HepG2 (cell line): ENCODE data around the gene RPUSD4. TPM values are rescaled to one million over a fixed set of nuclear protein-coding genes. Genes with fewer than 3 reads are reported as not detected.

ENCODE experiments used
- BCL6 ChIP-seq: IDR thresholded peaks from 2 replicates; pipeline ENCODE4 v1.6.1; 2016; ENCODE audit warnings: missing genetic modification reagents, missing compliant biosample characterization
- ELF4 ChIP-seq: sonication (generic); formaldehyde crosslinking; IDR thresholded peaks from 2 replicates; pipeline ENCODE4 v1.5.0; 2020; ENCODE audit warnings: missing genetic modification reagents, mild to moderate bottlenecking, moderate library complexity, borderline replicate concordance
- GFI1 ChIP-seq: sonication (generic); formaldehyde crosslinking; IDR thresholded peaks from 2 replicates; pipeline ENCODE4 v1.5.0; 2020; ENCODE audit warnings: missing genetic modification reagents, mild to moderate bottlenecking, borderline replicate concordance
- MTF2 ChIP-seq: sonication (generic); formaldehyde crosslinking; IDR thresholded peaks from 2 replicates; pipeline ENCODE4 v1.5.0; 2020; ENCODE audit warnings: missing genetic modification reagents, borderline replicate concordance
- MXI1 ChIP-seq: IDR thresholded peaks from 3 replicates; pipeline ENCODE4 v1.6.1; 2012; ENCODE audit warnings: low read depth, low read length, inconsistent platforms, borderline replicate concordance
- TEAD3 ChIP-seq: optimal IDR thresholded peaks from 2 replicates; pipeline ENCODE3; 2016; ENCODE audit warnings: borderline replicate concordance
- ZBTB7A ChIP-seq: sonication (generic); formaldehyde crosslinking; IDR thresholded peaks from 2 replicates; pipeline ENCODE4 v1.8.0; 2022; ENCODE audit warnings: mild to moderate bottlenecking, missing genetic modification reagents
- ZFX ChIP-seq: sonication (generic); formaldehyde crosslinking; IDR thresholded peaks from 2 replicates; pipeline ENCODE4 v1.4.0; 2020; ENCODE audit warnings: mild to moderate bottlenecking, low read depth, missing genetic modification reagents, moderate library complexity
- ZKSCAN5 ChIP-seq: sonication (generic); formaldehyde crosslinking; IDR thresholded peaks from 2 replicates; pipeline ENCODE4 v1.5.1; 2020; ENCODE audit warnings: mild to moderate bottlenecking, missing genetic modification reagents
- ZNF605 ChIP-seq: sonication (generic); formaldehyde crosslinking; IDR thresholded peaks from 2 replicates; pipeline ENCODE4 v1.8.0; 2022; ENCODE audit warnings: mild to moderate bottlenecking, missing genetic modification reagents
- ZNF850 ChIP-seq: sonication (generic); formaldehyde crosslinking; conservative IDR thresholded peaks from 2 replicates; pipeline ENCODE4 v1.9.0; 2021; ENCODE audit warnings: mild to moderate bottlenecking, missing genetic modification reagents
- polyA plus RNA-seq, 8 experiments: library from polyadenylated mRNA; depleted of rRNA in 3 of 8; stranded (reverse) in 7 of 8; unstranded in 1 of 8; fragments of >200 nt; fragmentation: Illumina TruSeq in 4 of 8; extraction: Trizol in 4 of 8; gene quantifications; 2 replicates each; pipeline versions ENCODE4 v1.2.1 to v1.2.3, GENCODE V29; 2011 to 2016; ENCODE audit warnings: low read depth in 4 of 8, missing spikeins in 1 of 8, mixed read lengths in 1 of 8; ENCODE audit not compliant: insufficient read depth in 1 of 8
- total RNA-seq, 5 experiments: library from RNA; depleted of rRNA; stranded (reverse); fragments of >200 nt; fragmentation: Illumina TruSeq; extraction: Trizol; gene quantifications; 2 replicates each; pipeline ENCODE4 v1.2.3, GENCODE V29; 2016; ENCODE audit warnings: low read depth in 1 of 5
- TF ChIP-seq, protein P1 (sequence below): sonication (generic); formaldehyde crosslinking; IDR thresholded peaks from 2 replicates; pipeline ENCODE4 v1.4.0; 2020; ENCODE audit warnings: missing genetic modification reagents, borderline replicate concordance
- TF ChIP-seq, protein P2 (sequence below): sonication (generic); formaldehyde crosslinking; IDR thresholded peaks from 2 replicates; pipeline ENCODE4 v1.4.0; 2020; ENCODE audit warnings: mild to moderate bottlenecking, low read depth, missing genetic modification reagents
- TF ChIP-seq, protein P3 (sequence below): sonication (generic); formaldehyde crosslinking; IDR thresholded peaks from 2 replicates; pipeline ENCODE4 v1.5.0; 2020; ENCODE audit warnings: missing genetic modification reagents, mild to moderate bottlenecking, borderline replicate concordance
- TF ChIP-seq, protein P4 (sequence below): sonication (generic); formaldehyde crosslinking; IDR thresholded peaks from 2 replicates; pipeline ENCODE4 v1.8.1; 2023; ENCODE audit warnings: mild to moderate bottlenecking, inconsistent platforms, moderate library complexity, missing genetic modification reagents, borderline replicate concordance
- TF ChIP-seq, protein P5 (sequence below): sonication (generic); formaldehyde crosslinking; IDR thresholded peaks from 2 replicates; pipeline ENCODE4; 2020; ENCODE audit warnings: missing genetic modification reagents, mild to moderate bottlenecking, borderline replicate concordance

Gene RPUSD4
- total and polyA plus RNA-seq, 2 of the 13 experiments (the other 11 are each of a cell fraction or from before 2014, with no cell fraction given): 45.0 to 52.9 TPM

DNA sequence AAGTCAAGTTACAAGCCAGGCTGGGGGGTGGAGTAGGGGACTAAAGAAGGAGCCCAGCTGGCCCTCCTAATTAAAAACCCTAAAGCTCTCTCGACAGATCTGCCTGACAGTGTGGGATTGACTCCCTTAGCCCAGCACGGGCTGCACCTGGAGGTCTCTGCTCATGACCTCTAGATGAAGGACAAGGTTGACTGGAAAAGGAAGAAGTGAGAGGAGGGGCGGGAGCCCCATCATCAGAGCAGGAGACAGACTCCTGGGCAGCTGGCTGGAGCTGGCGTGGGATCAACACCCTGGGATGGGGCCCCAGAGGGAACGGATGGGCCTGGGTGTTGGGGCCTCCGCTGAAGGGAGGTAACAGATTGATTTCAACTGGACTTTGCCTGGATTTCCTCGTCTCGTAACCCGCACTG, 46.1 kb downstream of the RPUSD4 start (continued):
- TF ChIP-seq, protein P1, sequence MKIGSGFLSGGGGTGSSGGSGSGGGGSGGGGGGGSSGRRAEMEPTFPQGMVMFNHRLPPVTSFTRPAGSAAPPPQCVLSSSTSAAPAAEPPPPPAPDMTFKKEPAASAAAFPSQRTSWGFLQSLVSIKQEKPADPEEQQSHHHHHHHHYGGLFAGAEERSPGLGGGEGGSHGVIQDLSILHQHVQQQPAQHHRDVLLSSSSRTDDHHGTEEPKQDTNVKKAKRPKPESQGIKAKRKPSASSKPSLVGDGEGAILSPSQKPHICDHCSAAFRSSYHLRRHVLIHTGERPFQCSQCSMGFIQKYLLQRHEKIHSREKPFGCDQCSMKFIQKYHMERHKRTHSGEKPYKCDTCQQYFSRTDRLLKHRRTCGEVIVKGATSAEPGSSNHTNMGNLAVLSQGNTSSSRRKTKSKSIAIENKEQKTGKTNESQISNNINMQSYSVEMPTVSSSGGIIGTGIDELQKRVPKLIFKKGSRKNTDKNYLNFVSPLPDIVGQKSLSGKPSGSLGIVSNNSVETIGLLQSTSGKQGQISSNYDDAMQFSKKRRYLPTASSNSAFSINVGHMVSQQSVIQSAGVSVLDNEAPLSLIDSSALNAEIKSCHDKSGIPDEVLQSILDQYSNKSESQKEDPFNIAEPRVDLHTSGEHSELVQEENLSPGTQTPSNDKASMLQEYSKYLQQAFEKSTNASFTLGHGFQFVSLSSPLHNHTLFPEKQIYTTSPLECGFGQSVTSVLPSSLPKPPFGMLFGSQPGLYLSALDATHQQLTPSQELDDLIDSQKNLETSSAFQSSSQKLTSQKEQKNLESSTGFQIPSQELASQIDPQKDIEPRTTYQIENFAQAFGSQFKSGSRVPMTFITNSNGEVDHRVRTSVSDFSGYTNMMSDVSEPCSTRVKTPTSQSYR (CRISPR knock-in tag): 0 out of 2 replicates have a peak, but pooled peaks have one; percentile 33
- TF ChIP-seq, protein P2, sequence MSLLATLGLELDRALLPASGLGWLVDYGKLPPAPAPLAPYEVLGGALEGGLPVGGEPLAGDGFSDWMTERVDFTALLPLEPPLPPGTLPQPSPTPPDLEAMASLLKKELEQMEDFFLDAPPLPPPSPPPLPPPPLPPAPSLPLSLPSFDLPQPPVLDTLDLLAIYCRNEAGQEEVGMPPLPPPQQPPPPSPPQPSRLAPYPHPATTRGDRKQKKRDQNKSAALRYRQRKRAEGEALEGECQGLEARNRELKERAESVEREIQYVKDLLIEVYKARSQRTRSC (CRISPR knock-in tag): no peak
- TF ChIP-seq, protein P3, sequence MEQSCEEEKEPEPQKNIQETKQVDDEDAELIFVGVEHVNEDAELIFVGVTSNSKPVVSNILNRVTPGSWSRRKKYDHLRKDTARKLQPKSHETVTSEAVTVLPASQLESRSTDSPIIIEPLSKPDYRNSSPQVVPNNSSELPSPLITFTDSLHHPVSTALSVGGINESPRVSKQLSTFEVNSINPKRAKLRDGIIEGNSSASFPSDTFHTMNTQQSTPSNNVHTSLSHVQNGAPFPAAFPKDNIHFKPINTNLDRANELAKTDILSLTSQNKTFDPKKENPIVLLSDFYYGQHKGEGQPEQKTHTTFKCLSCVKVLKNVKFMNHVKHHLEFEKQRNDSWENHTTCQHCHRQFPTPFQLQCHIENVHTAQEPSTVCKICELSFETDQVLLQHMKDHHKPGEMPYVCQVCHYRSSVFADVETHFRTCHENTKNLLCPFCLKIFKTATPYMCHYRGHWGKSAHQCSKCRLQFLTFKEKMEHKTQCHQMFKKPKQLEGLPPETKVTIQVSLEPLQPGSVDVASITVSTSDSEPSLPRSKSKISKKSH (CRISPR knock-in tag): no peak
- TF ChIP-seq ELF4: no peak
- TF ChIP-seq, protein P4, sequence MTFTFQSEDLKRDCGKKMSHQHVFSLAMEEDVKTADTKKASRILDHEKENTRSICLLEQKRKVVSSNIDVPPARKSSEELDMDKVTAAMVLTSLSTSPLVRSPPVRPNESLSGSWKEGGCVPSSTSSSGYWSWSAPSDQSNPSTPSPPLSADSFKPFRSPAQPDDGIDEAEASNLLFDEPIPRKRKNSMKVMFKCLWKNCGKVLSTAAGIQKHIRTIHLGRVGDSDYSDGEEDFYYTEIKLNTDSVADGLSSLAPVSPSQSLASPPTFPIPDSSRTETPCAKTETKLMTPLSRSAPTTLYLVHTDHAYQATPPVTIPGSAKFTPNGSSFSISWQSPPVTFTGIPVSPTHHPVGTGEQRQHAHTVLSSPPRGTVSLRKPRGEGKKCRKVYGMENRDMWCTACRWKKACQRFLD (CRISPR knock-in tag): no peak
- no peak for TF ChIP-seq TEAD3 (CRISPR knock-in tag)
- TF ChIP-seq GFI1: peak; percentile 81
- no peak for TF ChIP-seq MTF2 (CRISPR knock-in tag)
- TF ChIP-seq, protein P5, sequence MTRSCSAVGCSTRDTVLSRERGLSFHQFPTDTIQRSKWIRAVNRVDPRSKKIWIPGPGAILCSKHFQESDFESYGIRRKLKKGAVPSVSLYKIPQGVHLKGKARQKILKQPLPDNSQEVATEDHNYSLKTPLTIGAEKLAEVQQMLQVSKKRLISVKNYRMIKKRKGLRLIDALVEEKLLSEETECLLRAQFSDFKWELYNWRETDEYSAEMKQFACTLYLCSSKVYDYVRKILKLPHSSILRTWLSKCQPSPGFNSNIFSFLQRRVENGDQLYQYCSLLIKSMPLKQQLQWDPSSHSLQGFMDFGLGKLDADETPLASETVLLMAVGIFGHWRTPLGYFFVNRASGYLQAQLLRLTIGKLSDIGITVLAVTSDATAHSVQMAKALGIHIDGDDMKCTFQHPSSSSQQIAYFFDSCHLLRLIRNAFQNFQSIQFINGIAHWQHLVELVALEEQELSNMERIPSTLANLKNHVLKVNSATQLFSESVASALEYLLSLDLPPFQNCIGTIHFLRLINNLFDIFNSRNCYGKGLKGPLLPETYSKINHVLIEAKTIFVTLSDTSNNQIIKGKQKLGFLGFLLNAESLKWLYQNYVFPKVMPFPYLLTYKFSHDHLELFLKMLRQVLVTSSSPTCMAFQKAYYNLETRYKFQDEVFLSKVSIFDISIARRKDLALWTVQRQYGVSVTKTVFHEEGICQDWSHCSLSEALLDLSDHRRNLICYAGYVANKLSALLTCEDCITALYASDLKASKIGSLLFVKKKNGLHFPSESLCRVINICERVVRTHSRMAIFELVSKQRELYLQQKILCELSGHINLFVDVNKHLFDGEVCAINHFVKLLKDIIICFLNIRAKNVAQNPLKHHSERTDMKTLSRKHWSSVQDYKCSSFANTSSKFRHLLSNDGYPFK (CRISPR knock-in tag): no peak
- TF ChIP-seq ZNF850 (CRISPR knock-in tag): no peak
- TF ChIP-seq BCL6 (CRISPR knock-in tag): peak; percentile 54; the same call in 1 of the 2 replicates
- TF ChIP-seq ZFX (CRISPR knock-in tag): peak; percentile 42; the same call in 1 of the 2 replicates
- no peak for TF ChIP-seq MXI1
- TF ChIP-seq ZNF605 (CRISPR knock-in tag): no peak
- no peak for TF ChIP-seq ZBTB7A
- TF ChIP-seq ZKSCAN5 (CRISPR knock-in tag): no peak
